Endothelial cell of umbilical vein (primary cell): ENCODE data around the gene UGT2A2. TPM values are rescaled to one million over a fixed set of nuclear protein-coding genes. Genes with fewer than 3 reads are reported as not detected.

Source experiments
- BruUV-seq: library from RNA; stranded (reverse); fragments of 400-500 nt; replicated peaks from 2 replicates; lab custom pipeline; 2021; lab: Mats Ljungman, UMichigan
- CTCF ChIA-PET: fragments of 300-600, 350-600 bp; sonication (Branson Sonifier 250); formaldehyde crosslinking; loops from one replicate; lab custom pipeline; 2021; ENCODE audit warnings: antibody characterized with exemption, inconsistent platforms; lab: Charles Lee
- POLR2A ChIA-PET: fragments of 300-600, 350-600 bp; sonication (Branson Sonifier 250); formaldehyde crosslinking; loops from one replicate; lab custom pipeline; 2021; ENCODE audit warnings: antibody characterized with exemption, inconsistent platforms; lab: Charles Lee
- DNase-seq: peaks from one replicate; pipeline ENCODE4 v3.0.0-alpha.2; 2011; ENCODE audit warnings: low read depth, low spot score
- FAIRE-seq: peaks from 2 replicates; lab custom pipeline; 2011; peaks lifted over from hg19 to GRCh38; lab: Jason Lieb, UNC
- H2AFZ ChIP-seq: 2 replicates; pipeline ENCODE4 v1.6.0; 2012; ENCODE audit warnings: low read depth, low read length, control low read depth, inconsistent platforms
- H3K27ac ChIP-seq: 2 replicates; pipeline ENCODE4 v1.5.1; 2011; ENCODE audit warnings: low read depth, mild to moderate bottlenecking, control low read depth, low read length, moderate library complexity; ENCODE audit not compliant: insufficient read depth
- H3K27me3 ChIP-seq, 2 experiments: 2 replicates each; pipeline versions ENCODE4 v1.6.0 to v1.6.1; 2011; ENCODE audit warnings: low read length in 2 of 2, mixed read lengths in 1 of 2; ENCODE audit not compliant: control insufficient read depth in 2 of 2, insufficient read depth in 2 of 2
- H3K36me3 ChIP-seq, 2 experiments: 2 replicates in 1 of 2; 3 replicates in 1 of 2; pipeline ENCODE4 v1.5.1; 2011; ENCODE audit warnings: low read length in 2 of 2, mild to moderate bottlenecking in 1 of 2, moderate library complexity in 1 of 2; ENCODE audit not compliant: control insufficient read depth in 2 of 2, insufficient read depth in 2 of 2; ENCODE audit errors: extremely low read depth in 1 of 2
- H3K4me1 ChIP-seq: 3 replicates; pipeline ENCODE4 v1.5.1; 2011; ENCODE audit warnings: mild to moderate bottlenecking, low read length; ENCODE audit not compliant: control insufficient read depth, insufficient read depth; ENCODE audit errors: extremely low read depth
- H3K4me2 ChIP-seq: 2 replicates; pipeline ENCODE4 v1.6.1; 2011; ENCODE audit warnings: low read length, control low read depth, mixed read lengths; ENCODE audit not compliant: insufficient read depth
- H3K4me3 ChIP-seq, 3 experiments: fragments of 200-600 bp in 1 of 3; sonication (generic), shearing (Covaris generic) in 1 of 3; replicated peaks in 1 of 3; 2 replicates each; pipeline ENCODE4 v1.5.1; 2011 to 2016; ENCODE audit warnings: control low read depth in 3 of 3, low read length in 3 of 3, mild to moderate bottlenecking in 2 of 3, inconsistent platforms in 1 of 3, low read depth in 1 of 3, moderate library complexity in 1 of 3; ENCODE audit not compliant: insufficient read depth in 1 of 3
- H3K79me2 ChIP-seq: 2 replicates; pipeline ENCODE4 v1.6.0; 2012; ENCODE audit warnings: low read length, inconsistent platforms; ENCODE audit not compliant: control insufficient read depth, insufficient read depth
- H3K9ac ChIP-seq: replicated peaks from 2 replicates; pipeline ENCODE3; 2011; ENCODE audit warnings: low read length, control low read depth; ENCODE audit not compliant: insufficient read depth; ENCODE audit errors: extremely low read depth
- H3K9me1 ChIP-seq: replicated peaks from 3 replicates; pipeline ENCODE4 v1.6.0; 2011; ENCODE audit warnings: mild to moderate bottlenecking, low read length; ENCODE audit not compliant: control insufficient read depth, insufficient read depth; ENCODE audit errors: extremely low read depth
- H3K9me3 ChIP-seq: replicated peaks from 2 replicates; pipeline ENCODE4 v1.5.1; 2012; ENCODE audit warnings: low read length, inconsistent platforms; ENCODE audit not compliant: control insufficient read depth, insufficient read depth
- H4K20me1 ChIP-seq: replicated peaks from 2 replicates; pipeline ENCODE3; 2011; ENCODE audit warnings: mild to moderate bottlenecking, low read length; ENCODE audit not compliant: control insufficient read depth, insufficient read depth; ENCODE audit errors: extremely low read depth
- CTCF ChIP-seq, 2 donors: IDR thresholded peaks; 1 replicate in 1 of 2; 2 replicates in 1 of 2; pipeline ENCODE4 v1.5.1; 2011; ENCODE audit warnings: low read length in 2 of 2, mild to moderate bottlenecking in 2 of 2, moderate library complexity in 2 of 2, control low read depth in 1 of 2, inconsistent platforms in 1 of 2, low read depth in 1 of 2; ENCODE audit not compliant: insufficient read depth in 1 of 2; ENCODE audit errors: extremely low read depth in 1 of 2
- EZH2 ChIP-seq: IDR thresholded peaks from 2 replicates; pipeline ENCODE4 v1.6.1; 2012; ENCODE audit warnings: borderline replicate concordance, low read depth, mild to moderate bottlenecking, moderate library complexity, low read length, inconsistent platforms; ENCODE audit not compliant: severe bottlenecking
- FOS ChIP-seq: IDR thresholded peaks from 2 replicates; pipeline ENCODE4 v1.6.1; 2011; ENCODE audit warnings: mild to moderate bottlenecking, low read length, moderate library complexity, borderline replicate concordance; ENCODE audit not compliant: insufficient read depth
- GATA2 ChIP-seq: IDR thresholded peaks from 2 replicates; pipeline ENCODE4 v1.7.0; 2011; ENCODE audit warnings: low read depth, mild to moderate bottlenecking, moderate library complexity, mixed read lengths, low read length; ENCODE audit not compliant: insufficient read length, insufficient read depth
- POLR2A ChIP-seq: IDR thresholded peaks from 2 replicates; pipeline ENCODE4 v1.6.1; 2012; ENCODE audit warnings: low read depth, mild to moderate bottlenecking, control low read depth, low read length
- POLR2AphosphoS5 ChIP-seq: IDR thresholded peaks from 2 replicates; pipeline ENCODE4 v1.6.1; 2012; ENCODE audit warnings: low read depth, mild to moderate bottlenecking, control low read depth, low read length, moderate library complexity; ENCODE audit not compliant: insufficient read depth
- dilution Hi-C: fragments of 300-500 bp; cut with MboI; formaldehyde crosslinking; loops from one replicate; pipeline ENCODE4 v1.15.0; 2019; ENCODE audit warnings: low sequenced_read_pairs; ENCODE audit not compliant: extremely low pct_ligation_motif_present
- intact Hi-C: fragments of 100-400 bp; cut with micrococcal nuclease; formaldehyde crosslinking; loops from one replicate; pipeline ENCODE4 v1.10.0; 2022
- polyA plus RNA-seq, 4 experiments: library from polyadenylated mRNA; depleted of rRNA in 3 of 4; stranded (reverse) in 3 of 4; unstranded in 1 of 4; fragments of >200 nt; gene quantifications; 2 replicates each; pipeline versions ENCODE4 v1.2.1 to v1.2.3, GENCODE V29; 2011 to 2012; ENCODE audit warnings: missing spikeins in 1 of 4
- total RNA-seq: library from RNA; stranded (reverse); gene quantifications from 2 replicates; pipeline ENCODE4 v1.2.3, GENCODE V29; 2021
- TF ChIP-seq, protein P1 (sequence below): IDR thresholded peaks from 2 replicates; pipeline ENCODE4 v1.6.1; 2011; ENCODE audit not compliant: insufficient read depth, insufficient read length

Gene UGT2A2
- total and polyA plus RNA-seq, 2 donors (not counting 3 experiments of a cell fraction or from before 2014, with no cell fraction given): not detected

GRCh38 chr4:69589884-69590283 lies 49.6 kb downstream of the UGT2A2 start:
- no TSS peak for BruUV-seq
- dilution Hi-C loops: no loop called here
- Histone ChIP-seq H3K9me1 (no peaks in the 10 kb centered on the region), H3K9me3 (no peaks in the 10 kb centered on the region), H3K79me2 (no peaks in the 10 kb centered on the region), H3K4me2 (no peak overlapping the region), H3K27me3 (peaks cover 0 to 2% of the 10 kb centered on the region in 2 experiments), H3K27ac (no peak overlapping the region), H3K36me3 (no peaks in the 10 kb centered on the region), H2AFZ (no peak overlapping the region), H3K9ac (no peak overlapping the region), H3K4me1 (no peaks in the 10 kb centered on the region), H3K4me3 (no peak overlapping the region), H4K20me1 (no peaks in the 10 kb centered on the region)
- POLR2A ChIA-PET: no interaction called here
- intact Hi-C loops: no loop called here
- FAIRE-seq (no peak), DNase-seq (no peak)
- TF ChIP-seq GATA2: no peak
- TF ChIP-seq POLR2A: no peak
- TF ChIP-seq FOS: no peak
- TF ChIP-seq CTCF (IDR thresholded peaks at IDR 0.05; ENCODE audit: extremely low read depth in 1 of 2, insufficient read depth in 1 of 2, low read depth in 1 of 2, low read length in 2 of 2): no peak
- TF ChIP-seq, protein P1, sequence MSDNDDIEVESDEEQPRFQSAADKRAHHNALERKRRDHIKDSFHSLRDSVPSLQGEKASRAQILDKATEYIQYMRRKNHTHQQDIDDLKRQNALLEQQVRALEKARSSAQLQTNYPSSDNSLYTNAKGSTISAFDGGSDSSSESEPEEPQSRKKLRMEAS: no peak
- no peak for TF ChIP-seq POLR2AphosphoS5
- TF ChIP-seq EZH2: no peak
- CTCF ChIA-PET: no interaction called here
